NCI-H2196 treated with DMSO at 0.1 percent for 48 hours (cell line): ENCODE results near the gene STON2.

Source experiments
- DNase-seq: peaks from one replicate; lab custom pipeline; 2025; ENCODE audit not compliant: unreplicated experiment; lab: John Stamatoyannopoulos, UW

Gene STON2

GRCh38 chr14:81305065-81305464 is 95.1 kb downstream of the STON2 start:
- DNase-seq: no peak

GRCh38 chr14:81303258-81303935 is 96.7 kb downstream of the STON2 start:
- no peak for DNase-seq

GRCh38 chr14:81302638-81303037 is 97.5 kb downstream of the STON2 start:
- DNase-seq: no peak

- DNase-seq: no peak
These were observed 98.3 kb downstream of the STON2 start for GRCh38 chr14:81301813-81302212.

GRCh38 chr14:81301371-81301770 is 98.8 kb downstream of the STON2 start:
- DNase-seq: no peak

GRCh38 chr14:81298911-81299310 is 101.2 kb downstream of the STON2 start:
- DNase-seq: no peak

- no peak for DNase-seq
These were observed 102.0 kb downstream of the STON2 start for GRCh38 chr14:81298122-81298521.

- no peak for DNase-seq
These were observed 103.9 kb downstream of the STON2 start for GRCh38 chr14:81295958-81296923.

GRCh38 chr14:81289516-81289915 is 110.6 kb downstream of the STON2 start:
- no peak for DNase-seq

GRCh38 chr14:81286574-81287370 is 113.4 kb downstream of the STON2 start:
- no peak for DNase-seq

GRCh38 chr14:81285245-81285644 is 114.9 kb downstream of the STON2 start:
- no peak for DNase-seq

- DNase-seq: no peak
These were observed 118.8 kb downstream of the STON2 start for GRCh38 chr14:81281332-81281731.

- no peak for DNase-seq
These were observed 119.9 kb downstream of the STON2 start for GRCh38 chr14:81280136-81280791.

- DNase-seq: no peak
These were observed 123.0 kb downstream of the STON2 start for GRCh38 chr14:81277096-81277495.

- DNase-seq: no peak
These were observed 123.8 kb downstream of the STON2 start for GRCh38 chr14:81276073-81277069.

- no peak for DNase-seq
These were observed 124.6 kb downstream of the STON2 start for GRCh38 chr14:81275305-81276072.

GRCh38 chr14:81273961-81274575 is 126.1 kb downstream of the STON2 start:
- DNase-seq: no peak

GRCh38 chr14:81273521-81273920 is 126.6 kb downstream of the STON2 start:
- no peak for DNase-seq
